NCI-H460 (cell line): ENCODE data around the gene SEMA3F. TPM values are rescaled to one million over a fixed set of nuclear protein-coding genes. Genes with fewer than 3 reads are reported as not detected.

Experiments
- DNase-seq: peaks from one replicate; pipeline ENCODE4 v3.0.0-alpha.2; 2016; ENCODE audit warnings: low read depth; ENCODE audit errors: extremely low read depth
- total RNA-seq: library from RNA; depleted of rRNA; stranded (reverse); fragments of >200 nt; shearing (Covaris generic); gene quantifications from 2 replicates; pipeline ENCODE4 v1.2.3, GENCODE V29; 2014

SEMA3F gene
- total RNA-seq, 1 experiment from 2014 or later, result 5.4 TPM

DNA sequence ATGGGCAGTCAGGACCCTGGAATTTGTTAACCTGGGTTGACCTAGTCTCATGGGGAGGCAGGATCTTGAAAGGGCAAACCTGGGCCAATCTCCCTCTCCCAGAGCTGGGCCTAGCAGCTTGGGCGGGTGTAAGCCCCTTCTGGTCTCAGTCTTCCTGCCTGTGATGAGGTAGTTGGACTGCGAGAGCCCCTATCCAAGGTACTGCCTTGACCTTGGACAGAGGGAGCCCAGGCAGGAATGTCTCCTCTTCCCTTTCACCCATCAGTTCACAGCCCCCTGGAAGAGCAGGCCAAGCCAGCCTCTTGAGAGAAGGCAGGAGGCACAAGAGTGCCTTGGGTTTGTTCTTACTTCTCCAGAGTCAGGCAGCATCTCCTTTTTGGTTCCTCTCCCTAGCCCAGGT lies 24.7 kb upstream of the SEMA3F start:
- no peak for DNase-seq

DNA sequence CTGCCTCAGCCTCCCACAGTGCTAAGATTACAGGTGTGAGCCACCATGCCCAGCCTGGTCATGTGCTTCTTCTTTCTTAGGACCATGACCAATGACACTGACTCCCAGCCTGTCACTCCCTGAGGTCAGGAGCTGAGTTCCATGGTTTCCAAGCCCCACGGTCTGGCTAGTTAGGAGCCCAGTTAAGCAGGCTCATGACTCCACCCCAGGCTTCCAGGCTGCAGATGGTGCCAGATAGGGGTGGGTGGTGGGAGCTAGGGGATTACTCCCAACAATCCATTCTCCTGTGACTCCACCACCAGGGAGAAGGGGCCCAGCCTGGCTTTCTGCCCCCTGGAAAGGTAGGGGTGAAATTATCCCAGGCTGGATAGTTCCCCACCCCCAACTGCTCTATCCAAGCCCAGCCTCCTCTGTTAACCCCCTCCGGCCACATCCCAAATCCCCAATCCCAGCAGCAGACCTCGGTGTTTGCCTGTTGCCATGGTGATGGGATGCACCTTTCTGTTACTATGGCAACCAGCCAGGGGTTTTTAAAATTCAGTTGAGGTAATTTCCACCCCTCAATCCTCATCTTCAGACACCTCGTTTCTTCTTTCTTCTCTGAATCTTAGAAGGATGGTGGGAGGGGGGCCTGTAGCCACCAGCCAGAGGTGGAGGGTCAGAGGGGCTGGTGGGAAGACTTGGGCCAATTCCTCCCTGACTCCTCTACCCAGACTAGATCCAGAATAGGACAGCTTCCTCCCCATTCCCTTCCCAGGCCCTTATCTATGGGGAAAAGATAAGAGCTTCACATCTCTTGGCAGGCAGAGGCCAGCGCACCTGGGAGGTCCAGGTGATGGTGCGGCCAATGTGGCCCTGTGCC lies 22.5 kb upstream of the SEMA3F start:
- DNase-seq, result no peak

DNA sequence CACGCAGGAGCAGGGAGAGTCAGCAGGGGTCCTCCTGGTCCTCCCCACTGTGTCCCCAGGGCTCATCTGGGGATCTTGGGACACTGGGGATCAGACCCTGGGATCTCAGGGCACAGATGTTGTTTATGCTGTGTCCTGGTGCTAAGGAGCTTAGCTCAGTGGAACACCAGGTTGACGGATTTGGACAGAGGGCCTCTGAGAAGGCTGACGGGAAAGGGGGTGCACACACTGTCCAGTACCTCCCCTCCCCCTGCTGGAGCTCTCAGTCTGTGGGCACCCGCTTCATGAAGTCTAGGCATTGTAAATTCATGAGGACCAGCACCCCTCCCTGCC lies 21.9 kb upstream of the SEMA3F start:
- no peak for DNase-seq

DNA sequence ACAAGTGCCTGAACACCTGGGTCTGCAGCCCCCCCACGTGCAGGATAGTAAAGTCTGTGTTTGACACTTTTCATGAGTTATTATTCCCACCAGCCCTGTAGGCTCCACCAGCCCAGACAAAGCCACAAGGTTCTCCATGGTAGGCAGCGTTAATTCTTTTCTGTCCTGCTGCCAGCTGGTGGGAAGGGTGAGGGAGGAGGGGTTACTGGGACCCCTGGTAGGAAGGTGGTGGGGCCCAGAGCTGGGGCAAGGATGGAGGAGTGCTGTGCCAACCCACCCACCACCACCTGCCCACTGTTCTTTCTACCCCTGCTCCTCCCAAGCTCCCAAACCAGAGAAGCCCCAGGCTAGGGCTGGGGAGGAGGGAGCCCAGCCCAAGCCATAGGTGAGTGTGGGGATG lies 20.8 kb upstream of the SEMA3F start:
- DNase-seq, result no peak

DNA sequence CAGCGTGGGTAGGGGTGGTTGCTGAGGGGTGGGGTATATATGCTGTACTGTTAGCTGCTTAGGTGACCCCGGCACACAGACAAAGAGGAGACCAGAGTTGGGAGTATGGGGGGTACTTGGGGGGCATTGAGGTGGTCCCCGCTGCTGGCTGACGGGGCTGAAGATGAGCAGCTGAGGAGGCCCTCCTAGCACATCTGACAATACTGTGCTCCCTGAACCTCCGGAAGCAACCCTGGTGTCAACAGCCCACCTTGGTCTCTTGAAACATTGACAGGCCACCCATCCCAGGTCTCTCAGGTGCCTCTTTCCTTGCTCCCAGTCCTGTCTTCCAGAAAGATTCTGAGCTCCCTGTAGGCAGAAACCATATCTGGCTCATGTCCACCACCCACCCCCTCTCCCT lies 19.2 kb upstream of the SEMA3F start:
- no peak for DNase-seq

DNA sequence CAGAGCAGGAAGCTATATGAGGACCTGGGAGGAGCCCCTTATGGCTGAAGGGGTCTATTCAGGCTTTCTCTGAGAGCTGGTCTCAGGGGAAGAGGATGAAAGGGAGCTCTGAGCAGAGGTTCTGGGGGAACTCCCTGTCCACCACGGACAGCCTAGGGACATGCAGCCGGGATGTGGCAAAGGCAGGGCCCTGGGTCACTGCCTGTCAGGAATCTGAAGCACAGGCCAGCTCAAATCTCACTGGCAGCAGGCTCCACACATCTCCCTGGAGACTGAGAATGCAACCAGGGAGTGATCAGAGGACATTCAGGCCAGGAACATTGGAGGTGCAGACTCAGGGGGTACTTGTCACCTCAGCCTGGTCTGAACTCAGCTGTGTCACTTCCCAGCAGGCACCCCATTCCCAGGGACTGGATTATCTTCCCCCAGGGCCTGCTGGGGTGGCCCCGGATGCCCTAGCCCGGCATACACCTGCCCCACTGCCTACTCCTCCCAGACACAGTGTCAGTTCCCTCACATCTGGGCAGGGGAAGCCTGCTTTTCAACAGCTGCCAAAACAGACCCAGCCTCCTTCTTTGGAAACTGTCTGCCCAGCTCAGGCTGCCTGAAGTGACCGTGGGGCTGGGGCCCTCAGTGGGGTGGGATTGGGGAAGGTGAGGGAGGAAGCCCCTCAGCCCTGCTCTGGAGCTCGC lies 18.3 kb upstream of the SEMA3F start:
- no peak for DNase-seq

DNA sequence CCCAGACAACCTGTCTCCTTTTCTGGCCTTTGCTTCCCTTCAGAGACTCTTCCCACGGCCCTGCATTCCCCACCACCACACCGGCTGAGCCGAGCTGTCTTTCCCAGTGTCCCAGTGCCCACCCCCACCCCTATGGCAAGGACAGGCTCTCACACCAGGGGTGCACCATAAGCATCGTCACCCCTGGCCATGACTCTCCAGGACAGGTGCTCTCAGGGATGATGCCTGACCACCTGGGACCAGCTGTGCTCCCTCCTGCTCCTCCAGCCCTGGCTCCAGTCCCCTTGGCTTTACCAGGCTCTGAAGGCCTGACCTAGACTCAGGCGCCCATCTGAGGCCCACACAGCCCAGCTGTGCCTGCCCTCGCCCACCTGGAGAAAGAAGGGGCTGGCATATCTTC lies 17.6 kb upstream of the SEMA3F start:
- no peak for DNase-seq

DNA sequence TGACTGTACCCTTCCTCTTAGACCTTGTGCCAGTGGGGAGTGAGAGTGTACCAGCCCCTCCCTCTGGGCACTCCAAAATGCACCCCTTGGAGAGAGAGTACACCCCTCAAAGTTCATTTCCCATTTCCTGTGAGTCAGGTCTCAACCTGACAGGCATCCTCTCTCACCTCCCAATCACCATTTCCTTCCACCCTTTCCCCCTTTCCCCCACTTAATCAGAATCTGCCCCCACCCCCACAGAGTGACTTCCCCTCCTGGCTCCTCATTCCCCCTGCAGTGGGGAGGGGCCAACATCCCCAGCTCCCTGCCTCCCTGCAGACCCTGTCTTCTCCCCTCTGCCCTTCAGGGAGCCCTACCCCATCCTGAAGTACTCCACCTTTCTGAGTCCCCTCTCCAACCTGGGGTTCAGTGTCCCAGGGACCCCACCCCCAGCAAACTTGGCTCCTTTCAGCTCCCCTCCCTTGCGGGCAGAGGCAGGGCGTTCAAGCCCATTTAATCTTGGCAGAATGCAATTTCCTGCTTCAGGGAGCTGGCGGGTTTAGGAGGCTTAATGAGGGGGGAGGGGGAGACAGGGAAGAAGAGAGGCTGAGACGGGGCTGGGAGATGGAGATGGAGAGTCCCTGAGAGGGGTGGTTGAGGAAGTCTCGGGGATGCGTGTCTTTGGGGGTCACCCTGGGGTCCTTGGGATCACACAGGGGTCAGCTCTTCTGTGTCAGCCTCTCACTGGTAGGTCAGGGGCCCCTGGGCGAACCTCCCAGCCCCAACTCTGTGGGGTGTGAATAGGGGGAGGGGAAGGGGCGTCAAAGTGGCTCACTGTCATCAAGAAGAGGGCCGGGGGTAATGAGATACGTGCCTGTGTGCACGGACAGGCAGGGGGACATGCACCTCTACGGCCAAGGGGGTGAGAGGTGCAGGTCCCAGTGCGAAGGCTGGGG lies 16.6 kb upstream of the SEMA3F start:
- no peak for DNase-seq

DNA sequence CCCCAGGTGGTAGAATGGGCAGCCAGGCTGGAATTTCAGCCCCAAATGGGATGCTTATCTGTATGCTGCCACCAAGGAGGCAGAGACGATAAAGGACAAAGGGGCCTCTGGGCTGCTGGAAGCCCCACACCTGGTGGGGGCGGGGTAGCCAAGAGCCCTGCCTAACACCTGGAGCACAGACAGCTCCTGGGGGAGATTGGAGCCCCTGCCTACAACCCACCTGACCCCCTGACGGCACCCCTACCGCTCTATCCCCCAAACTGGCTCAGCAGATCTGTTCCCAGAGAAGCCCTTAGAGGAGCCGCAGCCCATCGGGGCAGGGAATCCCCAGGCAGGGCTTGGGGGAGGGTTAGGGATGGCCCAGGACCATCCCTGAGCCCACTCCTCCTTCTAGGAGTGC lies 15.8 kb upstream of the SEMA3F start:
- no peak for DNase-seq

DNA sequence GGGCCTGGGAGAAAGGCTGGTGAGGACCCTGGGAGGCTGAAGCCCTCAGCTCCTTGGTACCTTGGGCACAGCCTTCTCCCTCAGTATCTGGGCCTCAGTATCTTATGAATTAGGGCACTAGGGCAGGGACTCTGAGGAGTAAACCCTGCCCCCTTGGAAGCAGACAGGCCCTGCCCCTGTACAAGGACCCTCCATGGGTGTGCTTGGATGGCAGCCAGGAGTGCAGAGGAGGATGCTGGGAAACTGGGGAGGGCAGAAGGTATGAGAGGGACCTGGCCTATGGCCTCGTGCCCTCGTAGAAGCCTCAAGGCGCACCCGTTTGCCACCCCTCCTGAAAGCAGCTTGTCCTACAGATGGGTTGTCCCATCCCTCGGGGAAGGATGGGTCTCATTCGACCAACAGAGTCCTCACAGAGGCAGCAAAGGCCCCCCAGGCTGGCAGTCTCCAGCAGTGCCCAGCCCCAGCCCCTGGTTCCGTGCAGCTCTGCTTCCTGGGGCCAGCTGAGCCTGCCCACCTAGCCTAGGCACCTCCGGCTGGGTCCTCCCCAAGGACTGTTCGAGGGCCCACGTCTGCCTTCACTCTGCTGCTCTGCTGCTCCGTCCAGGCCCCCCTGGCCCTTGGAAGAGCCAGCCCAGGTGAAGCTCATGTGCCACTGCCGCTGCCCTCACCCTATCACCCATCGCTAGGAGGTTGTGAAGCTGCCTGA lies 15.3 kb upstream of the SEMA3F start:
- DNase-seq, result no peak

DNA sequence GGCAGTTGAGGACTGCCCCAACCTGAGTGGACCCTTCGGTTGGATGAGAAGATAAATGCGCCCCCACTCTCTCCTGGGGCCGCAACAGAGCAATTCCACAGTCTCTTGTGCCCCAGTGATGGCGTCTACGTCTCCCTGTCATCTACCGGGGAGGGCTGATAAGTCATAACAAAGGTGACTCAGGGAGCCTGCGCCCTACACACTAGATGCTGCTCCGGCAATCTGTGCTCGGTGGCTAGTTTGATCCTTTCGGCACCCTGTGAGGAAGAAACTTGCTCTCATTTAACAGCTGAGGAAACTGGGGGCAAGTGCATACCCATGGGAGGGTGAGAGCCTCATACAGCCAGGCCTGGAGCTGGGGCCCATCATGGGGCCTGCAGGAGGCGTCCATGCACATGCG lies 14.1 kb upstream of the SEMA3F start:
- no peak for DNase-seq

DNA sequence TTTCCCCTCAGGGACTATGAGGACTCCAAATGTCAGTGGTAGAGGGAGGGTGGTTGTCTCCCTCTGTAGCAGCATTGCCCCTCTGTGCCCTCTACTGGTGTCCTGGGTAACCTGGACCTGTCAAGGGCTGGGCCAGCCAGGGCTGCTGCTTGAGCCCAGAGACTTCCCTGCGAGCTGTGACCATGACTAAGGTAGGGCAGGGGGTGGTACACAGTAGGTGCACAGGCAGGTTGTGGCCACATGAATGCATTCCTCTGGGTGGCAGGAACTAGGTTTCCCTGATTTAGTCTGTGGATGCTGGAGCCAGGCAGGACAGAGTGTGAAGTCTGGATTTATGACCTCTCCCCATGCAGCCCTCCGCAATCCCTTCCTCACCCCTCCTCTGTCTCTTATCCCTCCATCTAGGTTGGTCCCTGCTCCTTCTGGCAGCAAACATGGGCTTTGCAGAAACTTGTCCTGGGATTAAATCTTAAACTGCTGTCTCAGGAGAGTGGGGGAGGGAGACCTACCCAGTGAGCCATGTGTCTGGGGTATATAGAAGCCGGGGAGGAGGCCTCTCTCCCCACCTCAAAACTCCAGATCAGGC lies 8.7 kb upstream of the SEMA3F start:
- no peak for DNase-seq

DNA sequence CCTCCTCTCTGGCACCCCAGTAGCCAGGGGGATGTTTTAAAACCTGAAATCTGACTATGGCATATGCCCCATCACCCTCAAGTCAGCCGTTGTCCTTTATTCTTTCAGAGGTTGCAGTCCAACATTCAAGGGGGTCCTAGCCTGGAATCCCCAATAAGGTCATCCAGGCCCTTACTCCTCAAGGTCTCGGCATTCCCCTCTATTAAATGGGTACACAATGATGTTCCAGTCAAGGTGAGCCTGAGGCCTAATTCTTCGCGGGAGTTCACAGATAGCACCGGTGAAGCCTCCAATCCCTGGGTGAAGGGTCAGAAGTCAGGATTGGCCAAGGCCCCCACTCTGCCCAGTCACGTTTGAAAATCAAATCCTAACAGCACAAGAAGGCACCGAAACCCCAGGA lies 8.1 kb upstream of the SEMA3F start:
- no peak for DNase-seq

DNA sequence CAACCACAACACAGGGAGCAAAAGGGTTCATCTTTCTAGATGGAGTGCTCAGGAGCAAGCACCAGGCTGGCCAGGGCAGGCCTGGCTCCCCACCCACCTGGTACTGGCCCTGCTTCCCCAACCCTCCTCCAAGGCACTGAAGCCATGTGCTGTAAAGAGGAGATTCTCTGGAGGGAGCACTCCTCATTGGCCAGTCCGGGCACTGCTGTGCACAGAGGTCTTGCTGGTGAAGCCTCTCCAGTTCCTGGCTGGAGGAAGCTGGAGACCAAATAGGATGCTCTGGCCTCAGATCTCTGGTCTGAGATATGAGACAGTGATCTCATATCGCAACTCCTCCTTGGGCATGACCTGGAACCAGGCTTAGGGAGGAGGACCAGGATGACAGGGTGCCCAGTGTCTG lies 7.7 kb upstream of the SEMA3F start:
- DNase-seq, result no peak

DNA sequence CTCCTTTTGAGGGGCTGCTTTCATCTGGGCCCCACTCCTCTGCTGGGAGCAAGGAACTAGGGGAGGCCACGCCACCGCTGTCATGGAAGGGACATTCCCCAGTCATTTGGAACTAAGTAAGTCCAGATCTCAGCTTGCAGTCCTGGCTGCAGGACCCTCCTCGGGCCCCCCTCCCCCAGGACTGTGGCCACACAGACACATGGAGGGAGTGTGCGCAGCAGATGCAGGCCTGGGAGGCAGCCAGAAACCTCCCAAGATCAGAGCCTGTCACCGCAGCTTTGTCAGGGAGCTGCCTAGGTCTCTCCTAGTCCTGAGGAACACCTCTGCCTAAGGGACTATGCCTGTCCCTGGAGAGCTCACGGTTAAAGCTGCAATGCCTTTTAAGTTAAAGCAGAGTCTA lies 7.3 kb upstream of the SEMA3F start:
- DNase-seq, result no peak

DNA sequence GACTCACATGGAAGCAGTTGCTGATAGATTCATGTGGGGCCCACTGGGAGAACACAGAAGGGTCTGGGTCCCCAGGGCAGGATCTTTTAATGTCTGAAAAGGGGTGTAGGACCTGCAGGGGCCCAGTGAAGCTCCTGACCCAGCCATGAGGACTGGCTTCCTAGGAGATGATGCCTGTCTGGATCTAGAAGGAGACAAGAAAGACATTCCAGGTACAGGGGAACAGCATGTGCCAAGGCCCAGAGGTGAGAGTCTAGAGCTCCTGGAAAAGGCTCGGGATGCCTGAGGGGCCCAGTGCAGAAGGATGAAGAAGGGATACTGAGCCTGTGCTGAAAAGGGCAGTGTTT lies 4.7 kb upstream of the SEMA3F start:
- DNase-seq, result no peak

DNA sequence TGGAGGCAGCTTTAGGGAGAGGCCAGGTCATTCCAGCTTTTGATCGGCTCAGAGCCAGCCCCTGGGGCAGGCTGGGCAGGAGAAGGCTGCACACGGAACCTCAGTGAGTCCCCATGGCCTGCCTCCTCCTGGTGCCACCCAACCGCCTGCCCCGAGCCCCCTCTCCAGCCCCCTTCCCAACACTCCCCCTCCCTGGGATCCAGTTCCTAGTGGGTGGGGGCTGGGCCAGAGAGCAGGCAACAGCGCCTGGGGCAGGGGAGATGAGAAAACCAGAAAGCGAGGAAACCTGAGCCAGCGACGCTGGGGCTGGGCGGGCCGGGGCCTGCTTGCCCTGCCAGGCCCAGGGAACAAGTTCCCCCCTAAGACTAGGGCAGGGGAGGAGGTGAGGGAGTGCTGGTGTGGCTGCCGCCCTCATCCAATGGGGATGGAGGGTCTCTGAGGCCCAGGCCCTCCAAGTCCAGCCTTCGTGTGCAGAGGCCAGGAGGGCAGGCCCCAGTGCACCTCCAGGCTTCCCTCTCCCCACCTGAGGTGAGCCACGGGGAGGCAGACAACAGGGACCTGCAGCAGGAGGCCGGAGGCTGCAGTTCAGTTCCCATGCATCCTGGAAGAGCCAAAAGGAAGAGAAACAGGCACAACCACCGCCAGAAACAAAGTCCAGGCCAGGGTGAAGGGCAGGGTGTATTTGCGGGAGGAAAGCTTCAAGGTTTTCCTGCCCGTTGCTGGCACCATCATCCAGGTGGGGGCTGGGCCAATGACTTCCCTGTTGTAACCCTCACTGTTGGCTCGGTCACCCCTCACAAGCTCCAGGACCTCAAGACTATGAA lies 4.0 kb upstream of the SEMA3F start:
- no peak for DNase-seq

DNA sequence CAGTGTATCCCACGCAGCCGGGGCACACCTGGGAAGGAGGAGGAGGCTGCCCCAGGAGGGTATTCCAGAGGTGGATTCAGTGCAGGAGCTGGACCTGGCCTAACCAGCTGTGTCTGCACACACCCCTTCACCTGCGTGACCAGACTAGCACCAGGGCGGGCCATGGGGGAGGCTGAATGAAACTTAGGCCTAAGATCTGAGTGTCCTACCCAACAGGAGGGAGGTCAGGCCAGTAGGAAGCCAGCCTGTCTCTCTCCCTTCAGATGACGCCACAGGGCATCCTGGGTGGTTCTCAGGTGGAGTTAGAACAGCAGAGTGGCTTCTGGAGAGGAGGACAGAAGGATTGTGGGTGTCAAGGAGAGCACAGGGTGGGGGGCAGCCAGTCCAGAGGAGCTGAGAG lies 3.4 kb upstream of the SEMA3F start:
- no peak for DNase-seq

DNA sequence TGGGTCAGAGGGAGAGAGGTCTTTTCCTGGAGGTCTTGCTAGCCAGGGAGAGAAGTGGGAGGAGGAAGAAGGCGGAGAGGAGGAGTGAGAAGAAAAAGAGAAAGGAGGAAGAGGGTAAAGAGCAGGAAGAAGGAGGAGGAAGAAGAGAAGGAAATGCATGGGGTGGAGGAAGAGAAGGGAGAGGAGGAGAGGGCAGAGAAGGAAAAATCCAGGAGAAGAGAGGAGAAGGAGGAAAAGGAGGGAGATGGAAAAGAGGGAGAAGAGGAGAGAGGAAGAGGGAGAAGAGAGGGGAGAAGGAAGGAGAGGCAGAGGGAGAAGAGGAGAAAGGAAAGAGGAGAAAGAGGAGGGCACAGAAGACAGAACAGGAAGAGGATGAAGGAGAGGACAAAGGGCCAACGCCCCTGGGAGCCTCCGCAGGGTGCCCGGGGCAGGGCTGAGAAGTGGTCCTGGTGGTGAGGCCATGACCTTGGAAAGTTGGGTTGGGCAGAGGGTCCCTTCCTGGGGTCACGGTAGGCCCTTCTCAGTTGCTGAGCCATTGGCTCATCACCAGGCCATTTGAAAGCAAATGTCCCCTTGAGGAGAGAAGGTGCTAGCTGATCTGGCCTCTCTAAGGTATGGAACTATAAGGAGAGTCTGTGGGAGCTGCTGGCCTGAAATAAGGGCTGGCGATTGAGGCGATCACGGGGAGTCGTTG lies 1.2 kb upstream of the SEMA3F start:
- DNase-seq, result no peak
